PC-9 (cell line): ENCODE data around the gene SLC28A2. TPM values are rescaled to one million over a fixed set of nuclear protein-coding genes. Genes with fewer than 3 reads are reported as not detected.

ENCODE experiments used
- BruUV-seq: library from RNA; stranded (reverse); fragments of 400-500 nt; replicated peaks from 2 replicates; lab custom pipeline; 2021; lab: Mats Ljungman, UMichigan
- CTCF ChIA-PET: fragments of 300-600 bp; sonication (Branson Sonifier 250); formaldehyde crosslinking; loops from one replicate; lab custom pipeline; 2022; ENCODE audit warnings: antibody characterized with exemption; lab: Charles Lee
- POLR2A ChIA-PET: fragments of 300-600 bp; sonication (Branson Sonifier 250); formaldehyde crosslinking; loops from one replicate; lab custom pipeline; 2022; ENCODE audit warnings: antibody characterized with exemption; ENCODE audit not compliant: unreplicated experiment; lab: Charles Lee
- DNase-seq, 2 experiments: peaks; one replicate each; pipeline versions ENCODE4 v3.0.0 to v3.0.0-alpha.2; 2015 to 2022; ENCODE audit warnings: mixed read lengths in 1 of 2
- H2AFZ ChIP-seq: fragments of 200-600 bp; sonication (generic); 2 replicates; pipeline ENCODE4 v1.8.1; 2017; ENCODE audit warnings: antibody characterized with exemption
- H3F3A ChIP-seq: fragments of 200-600 bp; sonication (generic); 2 replicates; pipeline ENCODE4 v1.8.1; 2017; ENCODE audit warnings: antibody characterized with exemption, mild to moderate bottlenecking, low read depth; ENCODE audit not compliant: insufficient read depth
- H3K27ac ChIP-seq: fragments of 200-600 bp; sonication (generic); 2 replicates; pipeline ENCODE4 v1.6.1; 2016; ENCODE audit warnings: mixed run types
- H3K27me3 ChIP-seq: fragments of 200-600 bp; sonication (generic); 2 replicates; pipeline ENCODE4 v1.6.1; 2016; ENCODE audit warnings: low read depth, mixed run types; ENCODE audit not compliant: insufficient read depth
- H3K36me3 ChIP-seq: fragments of 200-600 bp; sonication (generic); 2 replicates; pipeline ENCODE4 v1.6.1; 2016; ENCODE audit warnings: low read depth, mixed run types
- H3K4me1 ChIP-seq: fragments of 200-600 bp; sonication (generic); replicated peaks from 2 replicates; pipeline ENCODE4 v1.6.1; 2016; ENCODE audit warnings: mixed run types; ENCODE audit not compliant: insufficient read depth
- H3K4me2 ChIP-seq: fragments of 200-600 bp; sonication (generic); 2 replicates; pipeline ENCODE4 v1.6.1; 2017; ENCODE audit warnings: mixed run types
- H3K4me3 ChIP-seq: fragments of 200-600 bp; sonication (generic); 2 replicates; pipeline ENCODE4 v1.6.1; 2016; ENCODE audit warnings: mixed run types
- H3K79me2 ChIP-seq: fragments of 200-600 bp; sonication (generic); 2 replicates; pipeline ENCODE4 v1.6.1; 2017; ENCODE audit warnings: low read depth, mixed run types
- H3K9me2 ChIP-seq: fragments of 200-600 bp; sonication (generic); 2 replicates; pipeline ENCODE4 v1.8.1; 2017; ENCODE audit warnings: mild to moderate bottlenecking; ENCODE audit not compliant: insufficient read depth
- H3K9me3 ChIP-seq: fragments of 200-600 bp; sonication (generic); 2 replicates; pipeline ENCODE4 v1.8.1; 2016; ENCODE audit warnings: low read depth; ENCODE audit not compliant: insufficient read depth
- H4K20me1 ChIP-seq: fragments of 200-600 bp; sonication (generic); 2 replicates; pipeline ENCODE4 v1.8.1; 2017; ENCODE audit not compliant: insufficient read depth
- EZH2 ChIP-seq: fragments of 200-600 bp; sonication (generic); IDR thresholded peaks from 2 replicates; pipeline ENCODE4 v1.8.0; 2017; ENCODE audit warnings: antibody characterized with exemption, low read depth
- intact Hi-C: fragments of 100-400 bp; cut with micrococcal nuclease; formaldehyde crosslinking; loops from one replicate; pipeline ENCODE4 v1.10.0; 2022; ENCODE audit not compliant: unreplicated experiment
- total RNA-seq: library from RNA; stranded (reverse); gene quantifications from 2 replicates; pipeline ENCODE4 v1.2.3, GENCODE V29; 2021
- TF ChIP-seq, protein P1 (sequence below): fragments of 200-600 bp; sonication (generic); conservative IDR thresholded peaks from 2 replicates; pipeline ENCODE4 v1.6.1; 2017; ENCODE audit warnings: mixed run types, antibody characterized with exemption, mild to moderate bottlenecking, moderate library complexity

SLC28A2 gene
- total RNA-seq, 1 experiment from 2014 or later = not detected

GRCh38 chr15:45265506-45265905 lies 13.5 kb downstream of the SLC28A2 start:
- no peak overlapping the region for H3K4me2 ChIP-seq
- intact Hi-C loops = no loop called here
- H2AFZ ChIP-seq = no peak overlapping the region
- H3K79me2 ChIP-seq = no peaks in the 10 kb centered on the region
- H3K4me3 ChIP-seq = no peak overlapping the region
- CTCF ChIA-PET = no interaction called here
- H3K27ac ChIP-seq = no peak overlapping the region
- H3K4me1 ChIP-seq = no peaks in the 10 kb centered on the region
- H4K20me1 ChIP-seq = no peaks in the 10 kb centered on the region
- no peaks in the 10 kb centered on the region for H3F3A ChIP-seq
- BruUV-seq = no TSS peak
- DNase-seq = no peak
- no peaks in the 10 kb centered on the region for H3K27me3 ChIP-seq
- POLR2A ChIA-PET = no interaction called here
- TF ChIP-seq, protein P1, sequence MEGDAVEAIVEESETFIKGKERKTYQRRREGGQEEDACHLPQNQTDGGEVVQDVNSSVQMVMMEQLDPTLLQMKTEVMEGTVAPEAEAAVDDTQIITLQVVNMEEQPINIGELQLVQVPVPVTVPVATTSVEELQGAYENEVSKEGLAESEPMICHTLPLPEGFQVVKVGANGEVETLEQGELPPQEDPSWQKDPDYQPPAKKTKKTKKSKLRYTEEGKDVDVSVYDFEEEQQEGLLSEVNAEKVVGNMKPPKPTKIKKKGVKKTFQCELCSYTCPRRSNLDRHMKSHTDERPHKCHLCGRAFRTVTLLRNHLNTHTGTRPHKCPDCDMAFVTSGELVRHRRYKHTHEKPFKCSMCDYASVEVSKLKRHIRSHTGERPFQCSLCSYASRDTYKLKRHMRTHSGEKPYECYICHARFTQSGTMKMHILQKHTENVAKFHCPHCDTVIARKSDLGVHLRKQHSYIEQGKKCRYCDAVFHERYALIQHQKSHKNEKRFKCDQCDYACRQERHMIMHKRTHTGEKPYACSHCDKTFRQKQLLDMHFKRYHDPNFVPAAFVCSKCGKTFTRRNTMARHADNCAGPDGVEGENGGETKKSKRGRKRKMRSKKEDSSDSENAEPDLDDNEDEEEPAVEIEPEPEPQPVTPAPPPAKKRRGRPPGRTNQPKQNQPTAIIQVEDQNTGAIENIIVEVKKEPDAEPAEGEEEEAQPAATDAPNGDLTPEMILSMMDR = no peak
- TF ChIP-seq EZH2 = no peak
- no peaks in the 10 kb centered on the region for H3K9me3 ChIP-seq
- H3K9me2 ChIP-seq = no peaks in the 10 kb centered on the region
- H3K36me3 ChIP-seq = no peaks in the 10 kb centered on the region

- H3F3A ChIP-seq = no peaks in the 10 kb centered on the region
- no peaks in the 10 kb centered on the region for H3K4me1 ChIP-seq
- no peak overlapping the region for H3K4me3 ChIP-seq
- no peak overlapping the region for H3K27ac ChIP-seq
- ChIA-PET POLR2A (no interaction called here), CTCF (no interaction called here)
- no peaks in the 10 kb centered on the region for H4K20me1 ChIP-seq
- intact Hi-C loops = no loop called here
- DNase-seq = peak in 1 of 2 experiments; percentile 7
- no peaks in the 10 kb centered on the region for H3K36me3 ChIP-seq
- H3K79me2 ChIP-seq = no peaks in the 10 kb centered on the region
- BruUV-seq = no TSS peak
- no peaks in the 10 kb centered on the region for H3K9me3 ChIP-seq
- H3K4me2 ChIP-seq = no peak overlapping the region
- H3K9me2 ChIP-seq = no peaks in the 10 kb centered on the region
- no peak overlapping the region for H2AFZ ChIP-seq
- no peaks in the 10 kb centered on the region for H3K27me3 ChIP-seq
- TF ChIP-seq EZH2 = no peak
- TF ChIP-seq, protein P1 = peak; percentile 33; the same call in 1 of the 2 replicates
These were observed 16.1 kb downstream of the SLC28A2 start for GRCh38 chr15:45268135-45268534.

- H3K79me2 ChIP-seq = no peaks in the 10 kb centered on the region
- H2AFZ ChIP-seq = no peak overlapping the region
- TF ChIP-seq EZH2 = no peak
- TF ChIP-seq, protein P1 = no peak
- no peaks in the 10 kb centered on the region; the same call in 1 of the 2 replicates for H3K4me1 ChIP-seq
- no peaks in the 10 kb centered on the region for H3K36me3 ChIP-seq
- H3K9me3 ChIP-seq = no peaks in the 10 kb centered on the region
- no peaks in the 10 kb centered on the region for H3K27me3 ChIP-seq
- H3K9me2 ChIP-seq = no peaks in the 10 kb centered on the region
- no peak overlapping the region for H3K4me2 ChIP-seq
- no peak overlapping the region for H3K27ac ChIP-seq
- ChIA-PET POLR2A (interaction anchor here (0.9 kb wide), 1 partner anchor 206 kb away, joined by 5 read pairs; no protein-coding TSS in a partner anchor), CTCF (interaction anchor here (0.6 kb wide), 1 partner anchor 69 kb away, joined by 3 read pairs; no protein-coding TSS in a partner anchor)
- H3F3A ChIP-seq = no peaks in the 10 kb centered on the region
- no TSS peak for BruUV-seq
- no peaks in the 10 kb centered on the region for H4K20me1 ChIP-seq
- no peak overlapping the region for H3K4me3 ChIP-seq
- DNase-seq = no peak
- intact Hi-C loops = no loop called here
These were observed 22.8 kb downstream of the SLC28A2 start for GRCh38 chr15:45274636-45275380.
